ENCODE results near the gene DCST1. TPM values are rescaled to one million over a fixed set of nuclear protein-coding genes. Genes with fewer than 3 reads are reported as not detected.
"Not testable (repeated sequence)": the region's sequence is repeated elsewhere in the genome, so short reads cannot be mapped to it uniquely, and the experiment has no call there.

DCST1 gene
- total RNA-seq, 1 experiment from 2014 or later, result 0.32 TPM

- TF ChIP-seq EZH2phosphoT487 (IDR thresholded peaks at IDR 0.05; ENCODE audit: borderline replicate concordance), result no peak
- TF ChIP-seq YY1 (IDR thresholded peaks at IDR 0.05; ENCODE audit: extremely low read depth, insufficient replicate concordance, low read depth, low read length), result no peak
These were observed at the start of gene DCST1, which contains the start of gene DCST2 (continued) for GRCh38 chr1:155033524-155033923.

DNA sequence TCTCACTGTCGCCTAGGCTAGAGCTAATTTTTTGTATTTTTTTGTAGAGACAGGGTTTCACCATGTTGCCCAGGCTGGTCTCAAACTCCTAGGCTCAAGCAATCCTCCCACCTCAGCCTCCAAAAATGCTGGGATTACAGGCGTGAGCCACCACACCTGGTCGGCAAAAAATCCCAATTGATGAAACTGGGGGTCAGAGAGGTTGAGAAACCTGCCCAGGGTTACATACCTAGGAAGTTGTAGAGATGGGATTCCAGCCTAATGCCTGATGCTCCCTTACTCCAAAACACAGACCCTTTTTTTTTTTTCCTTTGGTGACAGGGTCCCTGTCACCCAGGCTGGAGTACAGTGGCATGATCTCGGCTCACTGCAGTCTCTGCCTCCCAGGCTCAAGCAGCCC is 46.9 kb upstream of the DCST1 start:
- H3K27me3 ChIP-seq (ENCODE audit: insufficient read depth, low read length); H2AFZ ChIP-seq (ENCODE audit: low read depth, low read length, poor library complexity, severe bottlenecking); H3K9me2 ChIP-seq (ENCODE audit: insufficient read depth); RAD21 ChIA-PET (ENCODE audit: low non-redundant PET in 1 of 2, low total read pairs in 2 of 2, uncharacterized antibody in 2 of 2, unreplicated experiment in 2 of 2); intact Hi-C loops (cut with micrococcal nuclease); H3K9me3 ChIP-seq (ENCODE audit: control insufficient read depth in 1 of 2, insufficient read depth in 1 of 2, low read depth in 1 of 2, low read length in 2 of 2); H3K4me3 ChIP-seq (replicated peaks in 1 of 2; ENCODE audit: low read depth in 1 of 2, low read length in 2 of 2); H4K20me1 ChIP-seq (ENCODE audit: insufficient read depth); CTCF ChIA-PET; POLR2A ChIA-PET; ATAC-seq; H3K27ac ChIP-seq (ENCODE audit: low read depth, low read length); BruUV-seq (replicated peaks); DNase-seq (ENCODE audit: low read depth, low spot score); H3K9ac ChIP-seq (ENCODE audit: low read length); H3K4me2 ChIP-seq (ENCODE audit: low read length): not testable (repeated sequence)
- Histone ChIP-seq H3K36me3 (ENCODE audit: control insufficient read depth in 1 of 2, insufficient read depth in 2 of 2, low read length in 2 of 2) (peaks cover 12 to 25% of the 10 kb centered on the region in 2 experiments; a peak in 3 of 4 replicates), H3K79me2 (ENCODE audit: insufficient read depth, low read length) (peaks cover 65% of the 10 kb centered on the region), H3K4me1 (ENCODE audit: control insufficient read depth in 1 of 2, insufficient read depth in 2 of 2, low read length in 2 of 2) (peaks cover 10 to 19% of the 10 kb centered on the region in 2 experiments; a peak in 3 of 4 replicates)

GRCh38 chr1:154987326-154987725 is 46.3 kb upstream of the DCST1 start:
- POLR2A ChIA-PET, result interaction anchor here (0.6 to 1.8 kb wide), 4 partner anchors 9 to 15 kb away, joined by 3 to 6 read pairs (median 4); partner anchors contain the start of gene CKS1B
- RAD21 ChIA-PET (ENCODE audit: low non-redundant PET in 1 of 2, low total read pairs in 2 of 2, uncharacterized antibody in 2 of 2, unreplicated experiment in 2 of 2), result no interaction called here

More at GRCh38 chr1:154987326-154987725, 46.3 kb upstream of the DCST1 start:
- no peak for DNase-seq (ENCODE audit: low read depth, low spot score)
- peaks cover 12 to 25% of the 10 kb centered on the region in 2 experiments; a peak in 3 of 4 replicates for H3K36me3 ChIP-seq (ENCODE audit: control insufficient read depth in 1 of 2, insufficient read depth in 2 of 2, low read length in 2 of 2)
- no peak overlapping the region for H3K4me3 ChIP-seq (replicated peaks in 1 of 2; ENCODE audit: low read depth in 1 of 2, low read length in 2 of 2)
- TF ChIP-seq MAX (IDR thresholded peaks at IDR 0.05), result no peak
- TF ChIP-seq FOSL1 (IDR thresholded peaks at IDR 0.05; ENCODE audit: low read depth), result no peak
- no peak for TF ChIP-seq ZFX (IDR thresholded peaks at IDR 0.05)
- TF ChIP-seq, protein P1, sequence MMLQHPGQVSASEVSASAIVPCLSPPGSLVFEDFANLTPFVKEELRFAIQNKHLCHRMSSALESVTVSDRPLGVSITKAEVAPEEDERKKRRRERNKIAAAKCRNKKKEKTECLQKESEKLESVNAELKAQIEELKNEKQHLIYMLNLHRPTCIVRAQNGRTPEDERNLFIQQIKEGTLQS (IDR thresholded peaks at IDR 0.05), result no peak
- no peak for TF ChIP-seq CTCF (IDR thresholded peaks at IDR 0.05 in 2 of 3, conservative IDR thresholded peaks at IDR 0.05 in 1 of 3; ENCODE audit: borderline replicate concordance in 1 of 3, insufficient read depth in 1 of 3, low read depth in 2 of 3, low read length in 2 of 3)
- no peak for TF ChIP-seq JUND (IDR thresholded peaks at IDR 0.05)
- TF ChIP-seq EZH2 (IDR thresholded peaks at IDR 0.05), result no peak
- no peak overlapping the region for H3K9ac ChIP-seq (ENCODE audit: low read length)
- CTCF ChIA-PET, result interaction anchor here (1.7 kb wide), 1 partner anchor 12 kb away, joined by 9 read pairs; no protein-coding TSS in a partner anchor
- H3K4me2 ChIP-seq (ENCODE audit: low read length), result no peak overlapping the region
- H3K27me3 ChIP-seq (ENCODE audit: insufficient read depth, low read length), result no peaks in the 10 kb centered on the region
- H3K4me1 ChIP-seq (ENCODE audit: control insufficient read depth in 1 of 2, insufficient read depth in 2 of 2, low read length in 2 of 2), result peaks cover 8 to 16% of the 10 kb centered on the region in 2 experiments; a peak in 3 of 4 replicates
- no peaks in the 10 kb centered on the region for H4K20me1 ChIP-seq (ENCODE audit: insufficient read depth)
- no peak overlapping the region for H3K27ac ChIP-seq (ENCODE audit: low read depth, low read length)
- intact Hi-C loops (cut with micrococcal nuclease), result no loop called here
- no peak for ATAC-seq
- H2AFZ ChIP-seq (ENCODE audit: low read depth, low read length, poor library complexity, severe bottlenecking), result no peak overlapping the region
- BruUV-seq (replicated peaks), result no TSS peak
- H3K9me3 ChIP-seq (ENCODE audit: control insufficient read depth in 1 of 2, insufficient read depth in 1 of 2, low read depth in 1 of 2, low read length in 2 of 2), result no peaks in the 10 kb centered on the region
- H3K79me2 ChIP-seq (ENCODE audit: insufficient read depth, low read length), result peaks cover 65% of the 10 kb centered on the region
- no peaks in the 10 kb centered on the region for H3K9me2 ChIP-seq (ENCODE audit: insufficient read depth)
